Upper lobe of left lung (tissue), 4 donors: Measurements from ENCODE around the gene HIRA.

ENCODE experiments used
- POLR2A ChIP-seq, 4 donors: fragments of 450-650 bp; IDR thresholded peaks; one replicate each; pipeline ENCODE4 v1.5.1; 2016 to 2017; ENCODE audit warnings: antibody characterized with exemption in 4 of 4, mild to moderate bottlenecking in 2 of 4
- POLR2AphosphoS5 ChIP-seq, 2 donors: sonication (generic); formaldehyde crosslinking; IDR thresholded peaks; one replicate each; pipeline ENCODE4 v1.5.1; 2017; ENCODE audit warnings: antibody characterized with exemption in 2 of 2
- TF ChIP-seq, protein P1 (sequence below), 6 experiments: fragments of 450-650 bp in 4 of 6; fragments of 200-600 bp in 2 of 6; sonication (generic) in 2 of 6; IDR thresholded peaks; one replicate each; pipeline ENCODE4 v1.5.1; 2016 to 2019; ENCODE audit warnings: antibody characterized with exemption in 6 of 6

DNA sequence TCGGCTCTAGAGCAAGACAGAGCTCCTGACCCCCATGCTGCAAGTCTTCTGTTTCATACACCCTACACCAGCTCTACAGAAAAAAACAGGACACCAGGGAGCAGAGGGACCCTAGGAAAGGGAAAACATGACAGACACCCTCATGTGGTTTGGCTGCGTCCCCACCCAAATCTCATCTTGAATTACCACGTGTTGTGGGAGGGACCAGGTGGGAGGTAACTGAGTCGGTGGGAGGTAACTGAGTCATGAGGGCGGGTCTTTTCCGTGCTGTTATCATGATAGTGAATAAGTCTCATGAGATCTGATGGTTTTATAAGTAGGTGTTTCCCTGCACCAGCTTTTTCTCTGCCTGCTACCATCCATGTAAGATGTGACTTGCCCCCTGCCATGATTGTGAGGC, 22.6 kb upstream of the HIRA start:
- TF ChIP-seq POLR2A (IDR thresholded peaks at IDR 0.05) (no peak), POLR2AphosphoS5 (IDR thresholded peaks at IDR 0.05) (no peak)
- TF ChIP-seq, protein P1, sequence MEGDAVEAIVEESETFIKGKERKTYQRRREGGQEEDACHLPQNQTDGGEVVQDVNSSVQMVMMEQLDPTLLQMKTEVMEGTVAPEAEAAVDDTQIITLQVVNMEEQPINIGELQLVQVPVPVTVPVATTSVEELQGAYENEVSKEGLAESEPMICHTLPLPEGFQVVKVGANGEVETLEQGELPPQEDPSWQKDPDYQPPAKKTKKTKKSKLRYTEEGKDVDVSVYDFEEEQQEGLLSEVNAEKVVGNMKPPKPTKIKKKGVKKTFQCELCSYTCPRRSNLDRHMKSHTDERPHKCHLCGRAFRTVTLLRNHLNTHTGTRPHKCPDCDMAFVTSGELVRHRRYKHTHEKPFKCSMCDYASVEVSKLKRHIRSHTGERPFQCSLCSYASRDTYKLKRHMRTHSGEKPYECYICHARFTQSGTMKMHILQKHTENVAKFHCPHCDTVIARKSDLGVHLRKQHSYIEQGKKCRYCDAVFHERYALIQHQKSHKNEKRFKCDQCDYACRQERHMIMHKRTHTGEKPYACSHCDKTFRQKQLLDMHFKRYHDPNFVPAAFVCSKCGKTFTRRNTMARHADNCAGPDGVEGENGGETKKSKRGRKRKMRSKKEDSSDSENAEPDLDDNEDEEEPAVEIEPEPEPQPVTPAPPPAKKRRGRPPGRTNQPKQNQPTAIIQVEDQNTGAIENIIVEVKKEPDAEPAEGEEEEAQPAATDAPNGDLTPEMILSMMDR (IDR thresholded peaks at IDR 0.05) = no peak
